GM18873 (cell line): ENCODE data around the gene APRT.
A peak's percentile ranks its signal among the peaks of the same experiment; 100 is the strongest.
"Not testable (repeated sequence)": the region's sequence is repeated elsewhere in the genome, so short reads cannot be mapped to it uniquely, and the experiment has no call there.

Experiments
- ATAC-seq: cut with Tn5 transposase; IDR thresholded peaks from one replicate; pipeline ENCODE4 v1.9.1; 2021; ENCODE audit warnings: mild to moderate bottlenecking, moderate library complexity, moderate number of reproducible peaks; ENCODE audit not compliant: unreplicated experiment, low FRiP score

The APRT gene

DNA sequence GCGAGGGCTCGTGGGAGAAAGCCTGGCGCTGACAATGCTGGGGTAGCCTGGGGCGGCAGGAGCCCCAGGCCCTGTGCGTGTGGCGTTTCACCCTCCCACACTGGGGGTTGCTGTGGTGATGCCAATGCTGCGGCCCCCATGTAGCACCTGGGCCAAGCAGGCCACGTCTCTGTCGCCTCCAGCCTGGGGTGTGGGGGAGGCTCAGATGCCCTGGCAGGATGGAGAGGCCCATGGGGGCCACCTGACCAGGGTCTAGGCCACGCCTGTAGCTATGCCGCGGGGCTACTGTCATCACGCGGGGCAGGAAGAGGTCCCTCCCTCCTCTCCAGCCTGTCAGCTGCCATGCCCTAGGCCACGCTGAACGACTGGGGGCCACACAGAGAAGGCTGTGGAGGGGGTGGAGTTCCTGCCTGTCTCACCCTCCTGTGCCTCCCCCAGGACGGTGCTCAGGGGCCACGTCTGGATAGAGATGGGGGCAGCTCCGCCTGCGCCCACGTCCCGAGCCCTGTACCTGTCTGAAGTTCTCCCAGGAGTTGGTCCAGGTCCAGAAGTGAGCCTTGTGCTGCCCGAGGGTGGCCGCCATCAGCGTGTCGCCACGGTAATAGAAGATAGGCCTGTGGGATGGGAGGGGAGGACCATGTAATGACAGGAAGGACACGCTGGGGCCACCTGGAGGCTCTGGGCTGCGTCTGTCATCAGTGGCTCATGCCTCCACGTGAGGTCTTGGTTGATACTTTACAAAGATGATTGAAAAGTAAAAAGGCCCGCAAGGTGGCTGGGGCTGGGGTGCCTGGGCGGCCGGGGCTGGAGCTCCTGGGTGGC lies 12.7 kb upstream of the APRT start:
- ATAC-seq, result no peak

DNA sequence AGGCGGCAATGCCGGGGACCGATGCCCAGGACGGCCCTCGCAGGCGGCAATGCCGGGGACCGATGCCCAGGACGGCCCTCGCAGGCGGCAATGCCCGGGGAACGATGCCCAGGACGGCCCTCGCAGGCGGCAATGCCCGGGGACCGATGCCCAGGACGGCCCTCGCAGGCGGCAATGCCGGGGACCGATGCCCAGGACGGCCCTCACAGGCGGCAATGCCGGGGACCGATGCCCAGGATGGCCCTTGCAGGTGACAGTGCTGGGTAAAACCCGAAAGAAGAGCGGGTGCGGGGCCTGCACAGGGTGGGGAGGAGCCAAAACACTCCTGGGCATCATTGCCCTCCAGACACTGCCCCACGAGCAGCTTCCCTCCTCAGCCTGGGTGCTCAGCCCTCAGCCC lies 11.9 kb upstream of the APRT start:
- not testable (repeated sequence) for ATAC-seq

DNA sequence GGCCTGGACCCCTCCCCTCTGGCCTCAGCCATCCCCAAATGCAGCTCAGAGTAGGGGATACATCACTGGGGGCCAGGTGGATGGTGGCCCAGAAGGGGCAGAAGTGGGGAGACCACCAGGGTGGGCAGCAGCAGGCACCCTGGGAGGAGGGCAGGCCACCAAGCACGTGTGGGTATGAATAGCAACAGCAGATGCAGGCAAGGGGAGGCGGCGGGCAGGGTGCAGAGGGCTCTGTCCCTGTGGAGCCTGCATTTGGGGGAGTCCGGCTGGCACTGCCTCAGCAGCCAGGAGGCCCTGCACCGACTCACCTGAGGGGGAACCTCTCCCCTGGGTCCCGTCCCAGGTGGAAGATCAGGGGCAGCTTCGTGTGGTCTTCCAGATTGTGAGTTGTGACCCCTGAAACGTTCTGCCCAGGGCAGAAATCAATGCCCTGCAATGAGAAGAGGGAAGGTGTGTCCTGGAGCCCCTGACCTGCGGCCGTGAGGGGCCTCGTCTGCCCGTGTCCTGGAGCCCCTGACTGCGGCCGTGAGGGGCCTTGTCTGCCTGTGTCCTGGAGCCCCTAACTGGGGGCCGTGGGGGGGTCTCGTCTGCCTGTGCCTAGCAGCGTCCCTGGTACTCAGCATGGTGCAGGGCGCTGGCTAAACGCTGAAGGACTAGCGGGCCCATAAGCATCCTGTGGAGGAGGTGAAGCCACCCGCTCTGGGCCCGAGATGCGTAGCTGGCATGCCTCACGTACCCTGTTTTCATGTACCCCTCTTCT lies 10.7 kb upstream of the APRT start:
- ATAC-seq, result no peak

DNA sequence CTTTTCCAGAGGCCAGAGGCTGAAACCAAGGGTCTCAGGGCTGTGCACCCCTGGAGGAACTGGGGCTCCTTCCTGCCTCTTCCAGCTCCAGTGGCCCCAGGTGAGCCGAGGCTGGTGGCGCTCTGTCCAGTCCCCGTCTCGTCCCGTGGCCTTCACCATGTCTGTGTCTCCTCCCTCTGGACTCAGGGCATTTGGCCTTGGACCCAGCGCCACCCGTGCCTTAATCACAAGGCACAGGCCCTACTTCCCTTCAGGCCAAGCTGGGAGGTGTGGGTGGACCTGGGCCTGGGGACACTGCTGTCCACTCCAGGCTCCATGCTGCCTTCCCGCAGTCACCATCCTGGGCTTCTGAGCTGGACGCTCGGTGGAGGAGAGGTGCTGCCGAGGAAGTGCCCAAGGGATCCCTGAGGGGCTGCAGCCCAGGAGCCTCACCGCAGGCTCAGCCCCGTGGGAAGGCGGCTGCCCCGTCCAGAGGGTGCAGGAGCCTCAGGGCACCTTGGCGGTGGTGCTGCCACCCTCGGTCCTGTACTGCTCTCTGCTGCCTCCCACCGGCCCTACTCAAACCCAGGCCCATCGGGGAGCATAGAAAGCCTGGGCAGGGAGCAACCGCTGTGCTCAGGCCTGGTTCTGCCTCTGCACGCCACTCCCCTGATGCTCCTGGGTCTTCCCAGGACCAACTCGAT lies 9.6 kb upstream of the APRT start:
- no peak for ATAC-seq

DNA sequence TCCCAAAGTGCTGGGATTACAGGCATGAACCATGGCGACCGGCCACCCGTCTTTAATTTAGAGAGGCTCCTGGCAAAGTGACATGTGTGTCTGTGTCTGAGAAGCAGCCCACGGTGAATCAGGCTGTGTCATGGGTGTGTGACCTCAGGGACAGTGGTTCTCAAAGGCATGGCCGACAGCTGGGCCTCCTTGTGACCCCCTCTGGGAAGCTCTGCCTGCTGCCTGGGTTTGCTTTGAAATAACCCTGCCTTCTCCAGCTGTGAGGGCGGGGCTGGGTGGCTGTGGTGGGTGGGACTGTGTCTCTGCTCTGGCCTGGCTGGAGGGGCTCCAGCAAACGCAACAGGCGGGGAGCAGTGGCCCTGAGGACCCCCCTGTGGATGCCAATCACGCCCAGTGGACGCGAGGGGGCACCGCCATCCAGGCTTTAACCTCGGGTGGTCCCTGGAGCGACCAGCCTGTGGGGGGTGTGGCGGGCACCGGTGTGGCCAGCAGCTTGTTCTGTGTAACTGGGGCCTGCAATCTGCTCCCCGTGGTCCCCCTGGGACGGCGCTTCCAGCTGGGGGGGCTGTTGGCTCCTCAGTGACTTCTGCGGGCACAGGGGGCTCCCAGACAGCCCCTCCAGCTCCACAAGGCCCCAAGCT lies 8.8 kb upstream of the APRT start:
- no peak for ATAC-seq

DNA sequence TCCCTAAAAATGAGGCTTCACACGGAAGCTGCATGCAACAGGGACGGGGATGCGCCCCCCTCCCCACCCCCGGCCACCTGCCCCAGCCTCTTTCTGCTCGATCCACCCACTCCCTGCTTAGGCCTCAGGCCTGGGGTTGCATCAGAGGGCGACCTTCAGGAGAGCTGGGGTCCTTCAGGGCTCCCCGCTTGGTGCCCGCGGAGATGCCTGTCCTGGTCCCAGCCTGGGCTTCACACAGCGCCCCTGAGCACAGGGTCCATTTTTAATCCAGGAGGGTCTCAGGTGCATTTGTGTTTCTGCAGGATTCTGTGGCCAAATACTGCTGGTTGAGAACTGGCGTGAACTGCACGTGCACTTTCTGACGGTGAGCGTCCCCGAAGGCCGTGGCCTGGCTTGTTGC lies 7.4 kb upstream of the APRT start:
- ATAC-seq, result no peak

DNA sequence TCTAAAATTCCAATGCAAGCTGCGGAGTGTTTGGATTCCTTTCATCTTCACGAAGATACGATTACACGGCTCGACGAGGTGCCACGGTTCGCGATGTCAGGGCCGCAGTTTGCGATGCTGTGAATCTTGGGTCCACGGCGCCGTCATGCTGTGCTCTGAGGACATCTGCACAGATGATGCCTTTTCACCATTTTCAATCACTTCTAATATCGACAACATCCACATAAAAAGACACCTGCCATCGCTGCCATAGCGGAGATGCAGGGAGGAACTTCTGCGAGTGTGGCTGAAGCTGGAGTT lies 6.8 kb upstream of the APRT start:
- no peak for ATAC-seq

DNA sequence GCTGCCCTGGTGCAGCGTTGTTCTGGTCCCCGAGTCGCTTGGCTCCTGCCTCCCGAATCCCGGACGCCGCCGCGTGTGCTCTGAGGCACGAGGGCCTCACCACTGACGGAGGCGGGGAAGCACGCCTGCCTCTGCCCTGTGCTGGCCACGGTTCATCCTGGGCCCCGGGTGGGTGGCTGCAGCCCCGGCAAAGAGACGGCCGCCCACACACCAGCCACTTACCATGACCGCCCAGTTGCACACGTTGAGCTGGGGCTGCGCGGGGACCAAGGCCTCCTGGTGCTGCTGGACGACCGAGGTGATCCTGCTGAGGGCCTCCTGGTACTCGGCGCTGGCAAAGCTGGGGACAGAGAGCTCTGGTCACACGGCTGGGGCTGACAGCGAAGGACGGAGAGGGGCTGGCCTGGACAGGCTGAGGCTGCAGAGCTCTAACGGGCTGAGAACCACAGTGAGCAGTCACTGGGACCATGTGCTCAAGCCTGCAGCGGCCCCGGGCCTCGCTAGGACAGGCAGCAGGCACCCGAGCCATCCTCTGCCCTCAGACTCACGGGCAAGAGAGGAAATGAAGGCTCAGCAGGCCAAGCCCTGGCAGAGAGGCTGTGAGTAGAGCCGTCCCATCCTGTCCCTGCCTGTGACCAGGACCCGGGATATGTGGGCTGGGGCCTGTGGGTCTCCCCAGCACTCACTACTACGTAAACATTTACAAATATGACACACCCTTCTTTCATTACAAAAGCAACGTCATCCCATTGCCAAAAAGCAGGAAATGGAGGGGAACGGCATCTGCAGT lies 6.3 kb upstream of the APRT start:
- ATAC-seq, result no peak

DNA sequence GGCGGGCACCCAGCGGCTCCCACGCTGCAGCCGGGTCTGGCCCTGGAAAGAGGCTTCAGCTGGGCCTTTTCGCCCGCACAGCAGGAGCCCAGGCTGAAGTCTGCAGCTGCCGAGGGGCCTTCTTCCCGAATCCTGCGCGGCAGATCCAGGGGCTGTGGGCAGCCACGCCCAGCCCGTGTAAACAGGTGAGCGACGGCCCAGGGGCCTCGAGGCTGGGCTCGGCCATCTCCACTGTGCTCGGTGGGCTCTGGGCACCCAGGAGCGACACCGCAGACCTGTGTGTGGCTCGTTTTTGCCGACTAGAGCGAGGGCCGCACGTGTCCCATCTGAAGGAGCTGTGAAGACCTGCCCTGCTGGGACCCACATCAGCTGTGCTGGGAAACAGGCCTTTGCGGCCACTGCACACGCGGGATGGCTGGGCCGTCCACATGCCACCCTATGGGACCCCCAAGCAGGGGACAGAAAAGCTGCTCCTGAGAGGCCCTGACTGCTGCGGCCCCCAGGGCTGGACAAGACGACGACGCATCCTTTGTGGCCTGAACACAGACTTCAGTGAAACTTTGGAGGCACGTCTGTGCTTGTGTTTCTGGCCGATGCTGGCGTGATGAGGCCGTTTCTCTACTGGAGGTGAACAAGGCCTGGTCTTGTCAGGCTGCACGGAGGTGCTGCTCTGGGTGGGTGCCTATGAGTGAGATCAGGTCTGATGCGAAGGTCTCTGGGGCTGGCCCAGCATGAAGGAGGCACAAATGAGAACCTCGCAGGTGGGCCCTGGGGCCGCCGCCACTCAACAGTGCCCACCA lies 5.2 kb upstream of the APRT start:
- ATAC-seq, result no peak

DNA sequence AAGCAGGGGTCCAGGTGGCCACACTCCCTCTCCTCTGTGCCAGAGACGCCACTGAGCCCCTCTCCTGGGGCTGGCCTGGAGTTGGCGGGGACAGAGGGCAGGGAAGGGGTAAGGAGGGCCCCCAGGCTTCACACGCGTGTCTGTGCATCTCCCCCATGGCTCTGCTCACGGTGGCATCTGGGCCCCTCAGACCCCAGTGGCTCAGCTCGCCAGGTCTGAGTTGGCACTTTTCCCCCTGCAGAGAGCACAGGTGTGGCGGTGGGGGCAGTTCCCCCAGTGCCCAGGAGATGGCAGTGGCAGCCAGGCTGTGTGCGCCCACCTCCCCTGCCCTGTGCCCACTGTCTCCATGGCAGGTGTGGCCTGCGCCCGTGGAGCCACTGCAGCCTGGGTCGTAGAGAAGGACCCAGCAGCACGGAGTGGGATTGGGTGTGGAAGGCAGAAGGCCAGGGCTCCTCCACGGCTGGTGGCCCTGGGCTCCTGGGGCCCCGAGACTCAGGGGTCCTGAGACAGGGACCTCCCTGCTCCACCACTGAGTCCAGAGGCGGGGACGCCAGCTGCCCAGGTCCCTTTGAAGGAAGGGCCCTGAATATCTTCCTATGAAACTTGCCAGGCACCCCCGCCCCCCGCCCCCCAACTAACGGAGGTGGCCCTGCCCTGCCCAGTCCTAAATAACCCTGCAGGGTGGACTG lies 4.3 kb upstream of the APRT start:
- ATAC-seq, result no peak

DNA sequence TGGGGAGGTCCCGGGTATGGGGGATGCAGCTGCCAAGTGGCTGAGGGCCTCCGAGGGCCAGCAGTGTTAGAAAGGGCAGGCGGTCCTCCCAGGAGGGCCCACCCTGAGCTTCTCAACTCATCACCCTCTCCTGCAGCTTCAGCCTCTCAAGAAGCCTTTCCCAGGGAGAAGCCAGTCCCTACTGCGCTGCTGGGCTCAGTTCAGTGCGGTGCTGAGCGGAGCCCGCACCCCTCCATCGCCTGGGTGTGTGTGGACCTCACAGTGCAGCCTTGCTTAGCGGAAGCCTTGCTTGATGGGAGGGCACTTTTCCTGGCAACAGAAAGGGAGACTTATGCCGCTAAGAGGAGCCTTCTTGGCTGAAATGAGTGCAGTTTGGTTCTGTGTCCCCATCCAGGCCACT lies 3.5 kb upstream of the APRT start:
- no peak for ATAC-seq

DNA sequence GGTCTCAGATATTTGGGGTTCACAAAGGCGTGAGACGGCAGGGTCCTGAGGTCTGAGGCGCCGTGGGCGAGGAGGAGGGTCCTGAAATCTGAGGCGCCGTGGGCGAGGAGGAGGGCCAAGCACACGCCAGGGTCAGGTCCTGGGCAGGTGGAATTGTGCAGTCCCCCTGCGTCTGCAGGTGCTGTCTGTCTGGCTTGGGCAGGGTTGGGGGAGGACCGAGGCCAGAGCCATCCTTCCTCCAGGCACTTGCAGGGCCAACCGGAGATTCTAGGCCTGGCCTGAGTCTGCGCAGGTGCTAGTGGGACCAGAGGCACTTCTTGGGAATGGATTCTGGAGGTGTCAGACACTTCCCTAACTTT lies 2.4 kb upstream of the APRT start:
- no peak for ATAC-seq

DNA sequence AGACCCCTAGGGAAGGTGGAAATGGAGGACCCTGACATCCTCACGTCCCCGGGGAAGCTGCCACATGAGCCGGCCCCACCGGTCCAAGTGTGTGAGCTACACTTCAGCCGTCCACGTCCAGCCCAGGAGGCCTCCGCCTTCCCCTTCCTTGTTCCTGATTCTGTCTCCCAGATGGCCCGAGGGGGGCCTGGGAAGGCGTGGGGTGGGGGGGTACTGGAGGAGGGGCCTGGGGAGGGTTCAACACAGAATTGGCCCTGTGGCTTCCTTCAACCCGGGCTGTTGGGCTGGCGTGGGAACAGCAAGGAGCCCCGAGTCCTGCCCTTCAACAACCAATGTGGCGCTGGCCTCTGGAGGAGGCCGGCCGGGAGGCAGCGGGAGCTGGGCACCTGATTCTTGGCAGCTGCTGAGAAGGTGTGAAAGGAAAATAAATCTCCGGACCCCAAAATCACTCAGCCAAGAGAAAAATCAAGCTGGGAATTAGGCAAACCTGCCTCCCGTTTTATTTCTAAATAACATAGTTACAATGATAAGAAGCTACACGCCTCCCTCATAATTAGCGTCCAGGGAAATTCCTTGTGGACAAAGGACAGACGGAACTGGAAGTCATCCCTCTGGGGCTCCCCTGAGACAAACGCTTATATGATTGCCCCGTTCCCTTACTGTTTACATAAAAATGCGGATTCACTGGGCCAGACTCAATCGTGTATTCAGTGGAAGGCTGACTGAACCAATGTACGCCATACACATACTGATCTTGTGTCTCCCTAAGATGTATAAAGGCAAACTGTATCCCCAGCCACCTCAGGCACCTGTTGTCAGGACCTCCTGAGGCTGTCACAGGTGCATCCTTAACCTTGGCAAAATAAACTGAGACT lies 1.8 kb upstream of the APRT start:
- no peak for ATAC-seq

DNA sequence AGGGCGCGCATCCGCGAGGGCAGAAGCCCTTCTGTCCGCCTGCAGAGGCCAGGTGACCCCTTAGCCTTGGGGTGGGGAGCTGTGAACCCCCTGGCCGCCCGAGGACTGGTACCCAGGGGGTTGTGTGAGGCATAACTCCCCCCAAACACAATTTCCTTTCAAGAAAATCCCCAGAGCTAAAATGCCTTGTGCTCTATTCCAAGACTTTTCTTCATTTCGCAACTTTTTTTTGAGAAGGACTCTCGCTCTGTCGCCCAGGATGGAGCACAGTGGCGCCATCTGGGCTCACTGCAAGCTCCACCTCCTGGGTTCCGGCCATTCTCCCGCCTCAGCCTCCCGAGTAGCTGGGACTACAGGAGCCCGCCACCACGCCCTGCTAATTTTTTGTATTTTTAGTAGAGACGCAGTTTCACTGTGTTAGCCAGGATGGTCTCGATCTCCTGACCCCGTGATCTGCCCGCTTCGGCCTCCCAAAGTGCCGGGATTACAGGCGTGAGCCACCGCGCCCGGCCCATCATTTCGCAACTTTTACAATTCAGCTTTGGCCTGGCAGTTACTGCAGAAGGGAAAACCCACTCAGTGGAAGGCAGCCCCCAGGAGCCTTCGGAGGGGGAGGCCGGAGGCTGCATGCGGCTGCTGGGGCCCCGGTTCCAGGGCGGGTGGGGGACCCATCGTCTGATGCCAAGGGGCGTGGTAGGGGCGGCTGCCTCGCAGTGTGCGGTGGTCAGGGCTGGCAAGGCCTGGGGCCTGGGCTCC lies 963 bp upstream of the APRT start:
- no peak for ATAC-seq

DNA sequence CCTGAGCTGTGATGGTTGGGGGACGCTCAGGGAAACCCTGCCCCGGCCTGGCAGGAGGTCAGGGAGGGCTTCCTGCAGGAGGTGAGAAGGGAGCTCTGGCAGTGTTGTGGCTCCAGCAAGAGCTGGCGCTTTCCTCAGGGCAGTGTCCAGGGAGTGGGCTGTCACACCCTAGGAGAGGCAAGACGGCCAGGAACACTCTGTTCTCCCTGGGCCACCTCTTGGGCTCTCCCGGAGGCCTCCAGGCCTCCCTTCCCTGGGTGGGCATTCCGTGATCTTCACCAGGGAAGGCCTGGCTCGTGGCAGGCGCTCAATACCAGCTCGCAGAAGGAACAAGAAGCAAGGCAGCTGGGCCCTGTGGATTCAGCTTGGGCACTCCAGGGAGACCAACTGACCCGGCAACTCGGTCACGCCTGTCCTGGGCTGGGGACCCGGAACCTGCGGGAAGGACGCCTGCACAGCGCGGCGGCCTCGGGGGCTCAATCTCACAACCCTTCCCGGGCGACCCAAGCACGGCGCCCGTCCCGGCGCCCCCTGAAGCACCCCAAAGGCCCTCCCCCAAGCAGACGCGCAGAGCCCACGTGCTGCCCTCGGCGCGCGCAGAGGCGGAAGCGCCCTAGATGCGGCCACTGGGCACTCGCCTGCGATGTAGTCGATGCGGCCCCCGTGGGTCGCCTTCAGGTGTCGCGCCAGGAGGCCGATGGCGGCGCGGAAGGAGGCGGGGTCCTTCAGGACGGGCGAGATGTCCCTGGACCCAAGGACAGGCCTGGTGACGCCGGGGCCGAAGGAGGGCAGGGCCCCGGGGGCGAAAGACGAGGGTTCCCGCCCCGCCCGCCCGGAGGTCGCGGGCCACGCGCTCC lies 588 bp downstream of the APRT start:
- ATAC-seq, result peak; percentile 39

DNA sequence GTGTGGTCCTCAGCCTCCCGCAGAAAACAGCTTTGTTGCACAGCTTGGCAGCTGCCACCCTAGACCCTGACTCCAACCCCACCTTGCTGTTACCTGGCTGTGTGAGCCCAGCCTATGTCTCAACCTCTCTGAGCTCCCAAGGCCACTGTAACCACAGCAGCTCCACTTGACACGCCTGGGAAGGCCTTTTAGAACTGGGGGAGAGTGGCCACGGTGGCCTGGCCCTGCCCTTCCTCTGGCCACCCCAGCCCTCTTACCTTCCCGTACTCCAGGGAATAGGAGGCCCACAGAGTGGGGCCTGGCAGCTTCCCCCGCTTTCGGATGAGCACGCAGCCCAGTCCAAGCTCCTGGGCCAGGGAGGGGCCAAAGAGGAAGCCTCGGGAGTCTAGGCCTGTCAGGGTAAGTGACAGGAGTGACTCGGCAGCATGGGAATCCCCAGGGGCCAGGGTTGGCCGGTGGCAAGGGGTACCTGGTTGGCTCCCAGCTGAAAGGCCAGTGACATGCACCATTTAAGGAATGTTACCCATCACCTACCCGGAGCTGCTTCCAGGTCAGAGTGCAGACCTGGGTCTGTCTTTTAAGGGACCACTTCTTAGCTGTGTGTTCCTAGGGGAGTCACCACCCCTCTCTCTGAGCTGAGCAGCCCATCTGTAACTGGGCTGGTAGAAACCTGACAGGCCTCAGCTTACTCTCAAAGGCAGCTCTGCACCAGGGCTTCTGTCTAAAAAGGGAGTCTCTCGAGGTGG lies 1.4 kb downstream of the APRT start:
- no peak for ATAC-seq
